Measurements from ENCODE around the gene HSPD1.
A peak's percentile ranks its signal among the peaks of the same experiment; 100 is the strongest.
"Not testable (repeated sequence)": the region's sequence is repeated elsewhere in the genome, so short reads cannot be mapped to it uniquely, and the experiment has no call there.

The HSPD1 gene

DNA sequence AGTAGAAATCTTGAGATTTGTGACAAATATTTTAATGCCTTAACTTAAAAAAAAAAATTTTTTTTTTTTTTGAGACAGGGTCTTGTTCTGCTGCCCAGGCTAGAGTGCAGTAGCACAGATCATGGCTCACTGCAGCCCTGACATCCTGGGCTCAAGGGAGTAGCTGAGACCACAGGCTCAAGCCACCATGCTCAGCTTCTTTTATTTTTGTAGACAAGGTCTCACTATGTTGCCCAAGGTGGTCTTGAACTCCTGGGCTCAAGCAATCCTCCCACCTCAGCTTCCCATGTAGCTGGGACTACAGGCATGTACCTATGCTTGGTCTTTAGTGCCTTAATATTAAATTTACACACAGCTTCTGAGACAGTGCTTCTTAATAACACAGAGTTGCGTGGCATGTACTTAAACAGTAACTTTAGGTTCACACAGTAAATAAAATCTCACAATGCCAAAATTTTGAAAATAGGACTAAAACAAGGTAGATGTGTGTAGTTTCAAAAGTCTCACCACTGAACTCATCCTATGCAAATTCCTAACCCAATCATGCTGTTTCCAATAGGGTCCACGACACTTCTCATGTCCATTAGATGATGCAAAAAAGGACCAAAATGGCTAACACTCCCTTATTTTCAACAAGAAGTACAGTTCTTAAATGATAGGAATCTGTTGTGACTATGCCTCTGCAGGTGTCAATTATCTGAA lies 4.1 kb downstream of the HSPD1 start:
- no peak for DNase-seq

DNA sequence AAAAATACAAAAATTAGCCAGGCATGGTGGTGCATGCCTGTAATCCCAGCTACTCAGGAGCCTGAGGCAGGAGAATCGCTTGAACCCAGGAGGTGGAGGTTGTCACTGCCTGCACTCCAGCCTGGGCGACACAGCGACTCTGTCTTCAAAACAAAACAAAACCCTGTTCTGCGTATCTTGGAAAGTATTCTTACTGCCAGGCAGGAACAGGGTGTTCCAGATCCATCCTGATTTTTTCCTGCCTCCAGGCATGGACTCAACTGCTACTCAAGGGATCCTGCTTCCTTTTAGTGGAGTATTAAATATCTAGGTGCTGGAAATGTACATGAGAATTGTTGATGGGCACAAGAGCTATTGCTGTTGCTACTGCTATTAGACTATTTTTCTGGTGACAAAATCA lies 12.3 kb downstream of the HSPD1 start:
- DNase-seq = no peak

DNA sequence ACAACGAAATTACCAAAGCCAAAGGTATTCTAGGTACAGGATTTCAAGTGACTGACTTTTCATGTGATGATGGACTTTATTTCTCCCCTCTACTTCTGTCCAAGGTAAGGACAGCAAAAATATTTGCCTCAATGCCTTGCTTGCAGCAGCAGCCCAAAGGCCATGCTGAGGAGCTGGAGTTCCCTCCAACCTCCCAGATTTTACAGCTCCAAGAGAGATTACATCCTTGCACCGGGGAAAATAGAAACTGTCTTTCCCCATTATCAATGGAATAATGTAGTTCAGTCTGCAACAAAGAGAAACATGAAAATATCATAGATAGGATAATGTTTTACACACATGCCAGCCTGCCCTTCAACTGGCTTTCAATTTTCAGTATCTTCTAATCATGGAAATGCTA lies 13.5 kb downstream of the HSPD1 start:
- DNase-seq = no peak

DNA sequence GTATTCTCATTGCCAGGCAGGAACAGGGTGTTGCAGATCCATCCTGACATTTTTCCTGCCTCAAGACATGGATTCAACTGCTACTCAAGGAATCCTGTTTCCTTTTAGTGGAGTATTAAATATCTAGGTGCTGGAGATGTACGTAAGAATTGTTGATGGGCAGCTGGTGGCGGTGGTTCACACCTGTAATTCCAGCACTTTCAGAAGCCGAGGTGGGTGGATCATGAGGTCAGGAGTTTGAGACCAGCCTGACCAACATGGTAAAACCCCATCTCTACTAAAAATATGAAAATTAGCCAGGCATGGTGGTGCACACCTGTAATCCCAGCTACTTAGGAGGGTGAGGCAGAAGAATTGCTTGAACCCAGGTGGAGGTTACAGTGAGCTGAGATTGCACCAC lies 15.4 kb downstream of the HSPD1 start:
- not testable (repeated sequence) for DNase-seq

DNA sequence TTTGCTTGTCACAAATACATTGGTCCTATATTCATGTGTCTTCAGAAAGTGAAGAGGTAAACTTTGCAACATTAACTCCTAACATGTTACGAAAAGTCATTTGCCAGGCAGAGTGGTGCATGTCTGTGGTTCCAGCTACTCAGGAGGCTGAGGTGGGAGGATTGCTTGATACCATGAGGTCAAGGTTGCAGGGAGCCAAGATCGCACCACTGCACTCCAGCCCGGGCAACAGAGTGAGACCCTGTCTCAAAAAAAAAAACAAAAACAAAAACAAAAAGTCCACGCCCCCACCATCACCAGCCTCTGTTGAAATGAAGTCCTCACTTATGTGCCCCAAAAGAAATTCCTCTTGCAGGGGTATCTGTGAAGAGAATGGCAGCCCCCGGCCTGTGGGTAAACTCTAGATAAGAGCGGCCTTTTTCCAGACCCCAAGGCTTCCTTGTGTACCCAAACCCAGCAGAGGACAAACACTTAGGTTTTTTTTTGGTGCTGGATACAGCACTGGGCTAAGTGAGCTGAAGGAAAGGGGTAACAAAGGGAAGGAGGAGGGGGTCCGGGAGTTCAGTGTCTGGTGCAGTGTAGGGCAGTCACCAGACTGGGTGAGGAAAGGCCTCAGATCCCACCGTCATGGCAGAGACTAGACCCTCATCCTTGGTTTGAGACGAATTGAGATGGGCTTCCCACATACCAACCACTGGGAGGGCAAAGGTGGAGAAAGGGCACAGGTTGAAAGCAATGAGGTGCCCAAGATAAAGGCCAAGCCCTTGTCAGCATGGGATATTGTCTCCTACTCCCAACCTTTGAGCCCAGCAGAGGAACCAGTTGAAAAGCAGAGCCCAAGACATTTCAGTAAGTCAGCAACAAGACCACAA lies 19.2 kb downstream of the HSPD1 start:
- no peak for DNase-seq

DNA sequence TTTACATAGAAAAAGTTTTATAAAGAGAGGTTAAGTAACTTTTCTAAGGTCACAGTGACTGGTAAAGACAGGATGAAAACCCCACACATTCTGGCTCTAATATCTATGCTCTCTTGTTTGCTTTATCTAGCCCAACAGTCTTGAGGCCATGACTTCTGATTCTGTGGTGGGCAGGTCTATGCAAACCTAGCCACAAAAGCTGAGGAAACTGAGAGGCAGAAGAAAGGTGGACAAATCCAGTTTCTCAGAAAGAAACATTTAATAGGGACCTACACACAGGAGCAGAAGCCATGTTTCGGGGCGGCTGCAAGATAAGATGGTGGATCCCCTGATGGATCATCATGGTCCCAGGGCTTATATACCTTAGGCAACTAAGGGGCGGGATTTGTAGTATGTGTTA lies 21.8 kb downstream of the HSPD1 start:
- no peak for DNase-seq

DNA sequence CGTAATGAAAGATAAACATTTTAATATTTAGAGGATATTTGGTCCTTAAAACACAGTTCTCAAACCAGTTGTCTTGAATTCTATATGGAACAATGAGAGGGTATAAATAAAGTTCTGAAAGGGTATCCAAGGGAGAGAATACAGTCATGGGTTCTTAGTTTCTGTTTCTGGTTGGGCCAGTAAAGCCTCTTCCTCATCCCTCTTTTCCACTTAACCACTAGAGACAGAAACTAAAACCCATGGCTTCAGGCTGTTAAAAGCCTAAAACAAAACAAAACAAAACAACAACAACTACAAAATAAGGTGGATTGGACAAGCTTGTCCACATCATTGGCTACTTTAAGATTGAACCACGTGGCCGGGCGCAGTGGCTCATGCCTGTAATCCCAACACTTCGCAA lies 27.5 kb downstream of the HSPD1 start:
- no peak for DNase-seq

DNA sequence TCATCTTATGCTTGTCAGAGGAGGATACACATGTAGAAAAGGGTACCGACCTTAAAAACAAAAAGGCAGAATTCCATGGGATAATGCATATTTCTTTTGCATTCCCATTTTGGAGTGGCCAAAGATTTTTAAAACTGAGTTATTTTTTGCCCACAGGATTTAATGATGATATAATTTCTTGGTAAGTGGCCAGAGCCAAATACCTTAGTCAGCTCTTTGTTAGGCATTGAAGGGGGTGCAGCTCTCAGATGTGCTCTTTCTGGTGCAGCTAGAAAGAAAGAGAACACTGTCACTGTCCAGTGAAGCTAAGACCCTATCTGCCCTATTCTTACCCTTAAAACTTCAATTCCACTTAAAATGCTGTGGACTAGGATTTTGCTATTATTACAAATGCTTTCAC lies 35.5 kb downstream of the HSPD1 start:
- no peak for DNase-seq

DNA sequence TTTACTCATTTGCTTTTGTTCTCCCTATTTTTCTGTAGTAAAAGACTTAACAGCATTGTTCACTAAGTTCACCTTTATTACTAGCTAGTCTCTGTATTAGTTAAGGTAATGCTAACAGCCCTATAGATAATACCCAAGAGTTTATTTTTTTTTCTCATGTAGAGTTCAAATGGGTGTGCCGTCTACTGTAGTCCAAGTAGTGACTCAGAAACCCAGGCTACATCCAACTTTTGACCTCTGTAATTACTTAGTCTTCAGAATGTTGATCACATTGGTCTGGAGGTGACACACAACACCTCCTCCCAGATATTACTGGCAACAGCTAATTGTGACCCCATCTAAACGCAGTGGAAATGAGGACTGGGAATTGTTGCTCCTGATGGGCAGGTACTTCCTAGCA lies 38.6 kb downstream of the HSPD1 start:
- no peak for DNase-seq

DNA sequence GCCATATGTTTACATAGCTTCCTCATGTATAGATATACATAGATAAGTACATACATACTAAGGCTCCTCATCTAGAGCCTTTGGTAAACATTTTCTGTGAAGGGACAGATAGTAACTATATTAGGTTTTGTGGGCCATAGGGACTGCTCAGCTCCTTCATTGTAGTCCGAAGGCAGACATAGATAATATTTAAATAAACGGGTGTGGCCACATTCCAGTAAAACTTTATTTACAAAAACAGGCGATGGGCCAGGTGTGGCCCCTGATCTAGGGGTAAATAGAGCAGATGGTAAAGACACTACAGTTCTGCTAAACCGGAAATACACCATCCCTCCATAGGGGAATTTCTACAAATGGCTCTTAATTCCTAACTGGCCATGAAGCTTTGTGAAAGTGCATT lies 39.0 kb downstream of the HSPD1 start:
- DNase-seq = no peak

DNA sequence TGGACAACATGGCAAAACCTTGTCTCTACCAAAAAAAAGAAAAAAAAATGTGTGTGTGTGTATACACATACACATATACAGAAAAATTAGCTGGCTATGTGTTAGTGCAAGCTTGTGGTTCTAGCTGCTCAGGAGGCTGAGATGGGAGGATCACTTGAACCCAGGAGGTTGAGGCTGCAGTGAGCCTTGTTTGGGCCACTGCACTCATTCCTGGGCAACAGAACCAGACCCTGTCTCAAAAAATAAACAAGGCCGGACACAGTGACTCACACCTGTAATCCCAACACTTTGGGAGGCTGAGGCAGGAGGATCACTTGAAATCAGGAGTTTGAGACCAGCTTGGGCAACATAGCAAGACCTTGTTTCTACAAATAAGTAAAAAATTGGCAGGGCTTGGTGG lies 44.2 kb downstream of the HSPD1 start:
- no peak for DNase-seq

DNA sequence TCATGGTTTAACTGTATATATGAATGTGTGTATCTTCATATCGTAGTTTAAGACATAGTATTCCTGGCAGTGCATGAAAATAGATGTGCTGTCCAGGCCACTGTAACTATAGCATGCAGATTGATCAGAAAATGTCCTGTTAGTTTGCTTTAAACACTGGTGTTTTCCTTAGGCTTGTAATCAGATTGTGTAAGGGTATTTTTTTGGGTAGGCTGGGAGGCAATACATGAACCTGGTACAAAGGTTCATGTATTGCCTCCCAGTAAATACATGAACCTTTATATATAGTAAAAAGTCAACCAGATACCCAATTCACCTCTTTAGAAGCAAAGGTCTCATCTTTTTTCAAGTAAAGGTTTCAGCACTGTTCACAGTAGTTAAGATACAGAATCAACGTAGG lies 44.7 kb downstream of the HSPD1 start:
- no peak for DNase-seq

DNA sequence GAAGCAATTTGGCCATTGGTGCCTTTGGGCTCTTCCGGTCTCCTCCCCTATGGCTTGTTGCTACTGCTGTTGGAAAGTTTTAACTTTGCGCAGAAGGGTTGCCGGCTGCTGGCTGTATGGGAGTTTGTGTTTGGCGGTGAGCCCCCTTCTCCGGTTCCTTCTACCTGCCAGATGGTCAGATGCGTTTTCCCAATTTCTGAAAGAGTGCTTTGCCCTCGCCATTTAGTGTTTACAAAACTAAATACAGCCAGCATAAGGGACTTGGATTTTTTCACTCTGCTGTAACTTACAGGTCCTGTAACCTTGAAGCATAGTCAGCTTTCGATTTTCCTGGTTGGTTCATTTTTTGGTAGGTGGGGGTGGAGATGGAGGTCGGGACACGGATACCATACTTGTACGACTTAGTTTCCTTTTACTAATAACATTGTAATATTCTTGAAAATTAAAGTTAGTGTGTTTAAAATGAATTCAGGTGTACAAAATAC lies 45.7 kb downstream of the HSPD1 start:
- no peak for DNase-seq

DNA sequence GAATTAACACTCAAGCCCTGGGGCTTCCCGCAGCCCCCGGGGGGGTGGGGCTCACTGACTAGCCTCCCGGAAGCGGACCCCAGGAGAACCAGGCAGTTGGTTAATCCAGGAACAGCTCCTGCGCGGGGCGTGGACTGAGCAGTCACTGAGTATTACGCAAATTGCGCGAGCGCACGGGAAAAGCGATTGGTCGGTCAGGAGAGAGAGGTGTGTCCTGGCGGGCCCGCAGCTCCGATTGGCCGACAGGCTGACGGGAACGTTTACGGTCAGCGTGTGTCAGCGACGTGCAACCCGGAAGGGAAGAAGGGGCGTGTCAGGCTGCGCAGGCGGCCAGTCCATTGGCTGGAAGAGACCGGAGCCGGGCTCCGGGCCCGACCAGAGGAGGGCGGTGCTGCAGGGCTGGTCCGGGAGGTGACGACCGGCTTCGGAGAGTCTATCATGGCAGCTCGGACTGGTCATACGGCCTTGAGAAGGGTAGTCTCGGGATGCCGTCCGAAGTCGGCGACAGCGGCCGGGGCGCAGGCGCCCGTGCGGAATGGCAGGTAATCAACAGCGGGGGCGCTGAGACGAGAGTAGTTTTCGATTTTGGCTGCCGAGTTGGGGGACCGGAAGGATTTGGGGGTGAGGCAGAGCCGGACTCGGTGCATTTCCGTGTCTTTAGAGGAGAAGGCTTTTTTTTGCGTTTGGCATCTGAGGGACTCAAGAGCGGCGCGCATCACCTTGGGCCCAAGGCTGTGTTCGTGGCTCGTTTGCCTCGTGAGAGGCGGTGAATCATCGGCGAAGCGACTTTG lies 46.3 kb downstream of the HSPD1 start, which contains the start of gene COQ10B:
Gene COQ10B (plus strand): TSS at position 430 of the 791 bp plus-strand sequence. CDS start 9 bp downstream, at position 439.
- peak; percentile 96 for DNase-seq

DNA sequence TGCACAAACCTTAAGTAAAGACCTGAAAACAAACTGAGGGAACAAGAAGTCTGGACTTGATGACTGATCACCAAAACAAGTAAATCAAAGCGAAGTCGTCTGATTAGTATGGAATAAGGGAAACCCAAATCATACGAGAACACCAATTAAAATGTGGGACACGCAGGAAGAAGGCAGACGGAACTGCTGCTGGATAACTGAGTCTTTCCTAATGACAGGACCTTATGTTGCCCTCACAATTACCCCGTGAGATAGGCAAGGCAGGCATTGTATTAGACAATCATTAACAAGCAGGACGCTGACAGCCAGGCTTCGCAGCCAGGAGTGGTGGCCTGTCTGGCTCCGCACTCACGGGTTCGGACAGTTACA lies 46.9 kb downstream of the HSPD1 start:
- DNase-seq = no peak

DNA sequence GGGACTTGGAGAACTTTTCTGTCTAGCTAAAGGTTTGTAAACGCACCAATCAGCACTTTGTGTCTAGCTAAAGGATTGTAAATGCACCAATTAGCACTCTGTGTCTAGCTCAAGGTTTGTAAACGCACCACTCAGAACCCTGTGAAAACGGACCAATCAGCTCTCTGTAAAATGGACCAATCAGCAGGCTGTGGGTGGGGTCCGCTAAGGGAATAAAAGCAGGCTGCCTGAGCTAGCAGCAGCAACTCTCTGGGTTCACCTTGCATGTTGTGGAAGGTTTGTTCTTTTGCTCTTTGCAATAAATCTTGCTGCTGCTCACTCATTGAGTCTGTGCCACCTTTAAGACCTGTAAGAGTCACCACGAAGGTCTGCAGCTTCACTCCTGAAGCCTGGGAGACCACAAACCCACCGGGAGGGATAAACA lies 48.7 kb downstream of the HSPD1 start:
- DNase-seq = not testable (repeated sequence)

DNA sequence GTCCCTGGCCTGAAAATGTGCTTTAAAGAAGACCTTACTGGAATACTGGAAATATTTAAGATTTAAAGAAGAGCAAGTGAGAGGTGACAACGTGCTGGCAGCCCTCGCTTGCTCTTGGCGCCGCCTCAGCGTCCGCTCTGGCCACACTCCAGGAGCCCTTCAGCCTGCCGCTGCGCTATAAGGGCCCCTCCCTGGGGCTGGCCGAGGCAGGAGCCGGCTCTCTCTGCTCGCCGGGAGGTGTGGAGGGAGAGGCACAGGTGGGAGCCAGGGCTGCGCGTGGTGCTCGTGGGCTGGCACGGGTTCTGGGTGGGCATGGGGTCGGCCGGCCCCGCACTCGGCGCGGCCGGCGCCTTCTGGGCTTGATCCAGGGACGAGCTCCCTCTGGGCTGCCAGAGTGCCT lies 49.2 kb downstream of the HSPD1 start:
- DNase-seq = no peak

DNA sequence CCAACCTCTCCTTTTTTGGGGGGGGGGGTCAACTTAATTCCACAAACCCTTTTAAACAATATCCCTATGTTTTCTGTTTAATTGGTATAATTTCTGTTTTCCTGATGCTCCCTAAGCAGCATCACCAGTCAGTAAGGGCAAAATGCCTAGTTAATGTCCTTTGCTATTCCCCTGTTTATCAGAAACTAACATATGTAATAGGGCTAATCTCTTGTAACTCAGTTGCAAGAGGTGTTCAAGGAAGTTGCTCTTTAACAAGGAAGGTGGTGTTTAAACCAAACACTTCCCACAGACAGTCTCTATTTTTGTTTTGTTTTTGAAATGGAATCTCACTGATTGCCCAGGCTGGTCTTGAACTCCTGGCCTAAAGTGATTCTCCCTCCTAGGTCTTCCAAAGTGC lies 52.8 kb downstream of the HSPD1 start:
- no peak for DNase-seq

DNA sequence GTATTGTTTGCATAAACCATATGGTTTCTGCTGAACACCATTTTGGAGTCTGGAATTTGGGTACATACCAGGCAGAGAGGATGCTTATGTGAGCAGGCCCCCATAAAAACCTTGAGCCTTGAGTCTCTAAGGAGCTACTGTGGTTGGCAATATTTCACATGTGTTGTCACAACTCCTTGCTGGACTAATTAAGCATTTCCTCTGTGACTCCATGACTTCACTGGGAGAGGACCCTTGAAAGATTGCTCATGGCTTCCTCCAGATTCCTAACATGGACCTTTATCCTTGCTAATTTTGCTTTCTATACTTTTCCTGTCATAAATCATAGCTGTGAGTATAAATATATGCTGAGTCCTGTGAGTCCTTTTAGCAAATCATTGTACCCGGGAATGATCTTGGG lies 53.9 kb downstream of the HSPD1 start:
- DNase-seq = no peak

DNA sequence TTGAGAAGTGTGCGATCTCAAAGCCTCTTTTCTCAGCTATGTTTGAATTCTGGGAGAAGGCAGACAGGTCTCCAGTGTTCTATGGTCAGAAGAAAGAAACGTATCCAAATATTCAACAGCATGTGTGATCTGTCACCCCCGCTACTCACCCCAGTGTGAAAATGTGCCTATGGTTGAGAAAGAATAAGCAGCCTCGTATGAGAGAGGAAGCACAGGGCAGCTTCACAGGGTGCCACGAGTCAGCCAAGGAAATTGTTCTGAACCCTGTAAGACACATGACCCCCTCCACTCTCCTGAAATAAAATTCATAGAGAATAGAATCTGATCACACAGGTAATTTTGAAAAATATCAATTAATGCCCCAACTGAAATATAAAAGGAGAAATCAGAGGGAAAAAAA lies 56.8 kb downstream of the HSPD1 start:
- no peak for DNase-seq

DNA sequence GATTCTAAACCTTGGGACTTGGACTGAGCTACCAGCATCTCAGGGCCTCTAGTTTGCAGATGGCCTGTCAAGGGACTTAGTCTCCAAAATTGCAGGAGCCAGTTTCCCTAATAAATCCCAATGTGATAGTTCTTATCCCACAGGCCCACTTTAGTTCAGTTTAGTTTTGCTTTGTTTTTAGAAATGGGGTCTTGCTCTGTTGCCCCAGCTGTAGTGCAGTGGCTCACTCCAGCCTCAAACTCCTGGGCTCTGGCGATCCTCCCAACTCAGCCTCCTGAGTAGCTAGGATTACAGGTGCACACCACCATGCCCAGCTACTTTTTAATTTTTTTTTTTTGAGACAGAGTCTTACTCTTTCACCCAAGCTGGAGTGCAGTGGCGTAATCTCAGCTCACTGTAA lies 62.3 kb downstream of the HSPD1 start:
- DNase-seq = no peak

Data from NCI-H1048 (cell line).